GM19468 (cell line): ENCODE measurements around the gene GPR27.

Experiments
- ATAC-seq: cut with Tn5 transposase; IDR thresholded peaks from one replicate; pipeline ENCODE4 v1.9.1; 2021; ENCODE audit warnings: mild to moderate bottlenecking, moderate library complexity, moderate number of reproducible peaks; ENCODE audit not compliant: unreplicated experiment; ENCODE audit errors: extremely low read depth

GPR27 gene

DNA sequence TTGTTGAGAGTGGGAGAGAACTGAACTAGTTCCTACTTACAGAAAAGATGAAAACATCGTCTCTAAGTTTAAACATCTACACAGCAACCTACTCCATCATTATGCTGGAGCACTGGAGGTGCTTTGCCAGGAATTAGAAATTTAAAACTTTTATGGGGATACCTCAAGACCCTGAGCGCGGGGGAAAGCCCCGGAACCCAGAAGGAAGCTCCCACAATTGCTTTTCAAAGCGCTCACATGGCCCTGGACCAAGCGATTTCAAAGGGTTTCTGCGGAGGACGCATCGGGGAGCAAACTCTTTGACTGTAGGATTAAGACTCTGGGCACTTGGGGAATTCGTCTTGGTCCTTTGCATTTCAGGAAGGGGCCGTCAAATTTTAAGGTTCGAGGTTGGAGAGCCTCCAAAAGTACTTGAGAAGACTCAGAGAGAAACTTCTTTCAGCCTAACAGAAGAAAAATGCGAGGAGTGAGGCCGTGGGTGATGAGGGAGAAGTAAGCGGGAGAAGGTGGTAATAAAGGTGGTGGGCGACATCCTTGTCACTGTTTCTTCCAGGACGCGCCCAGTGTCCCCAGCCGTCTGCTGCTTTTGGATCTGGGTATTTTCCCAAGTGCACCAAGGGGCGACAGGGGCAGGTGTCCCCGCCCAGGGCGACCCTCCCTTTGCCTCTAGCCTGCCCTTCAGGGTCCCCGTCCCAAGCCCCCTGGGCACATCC is 30.7 kb downstream of the GPR27 start:
- ATAC-seq = no peak

DNA sequence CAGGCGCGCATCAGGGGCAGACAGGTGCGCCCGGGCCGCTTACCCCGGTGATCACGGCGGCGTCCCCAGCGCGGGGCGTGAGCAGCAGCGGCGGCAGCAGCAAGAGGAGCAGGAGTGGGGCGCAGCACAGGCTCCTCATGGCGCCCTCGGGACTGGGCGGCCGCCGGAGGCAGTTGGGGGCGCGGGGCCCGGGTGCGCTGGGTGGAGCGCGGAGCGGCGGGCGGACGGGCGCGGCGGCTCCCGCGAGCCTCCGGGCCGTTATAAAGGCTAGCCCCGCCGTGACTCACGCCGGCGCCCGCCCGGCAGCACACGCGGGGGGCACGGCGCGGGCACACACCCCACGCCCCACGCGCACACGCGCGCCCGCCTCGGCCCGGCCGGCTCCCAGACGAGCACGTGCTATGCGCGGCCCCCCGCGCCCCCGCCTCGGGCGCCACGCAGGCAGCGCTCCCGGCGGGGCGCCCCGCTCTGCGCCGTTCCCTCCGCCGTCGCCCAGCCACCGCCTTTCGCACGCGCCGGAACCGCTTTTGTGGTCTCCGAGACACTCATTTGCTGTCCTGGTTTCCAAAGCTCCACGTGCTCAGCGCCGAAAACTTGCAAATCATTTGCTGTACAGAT is 31.4 kb downstream of the GPR27 start, which contains the start of gene PROK2:
Gene PROK2 (minus strand): TSS at position 235 of the 618 bp plus-strand sequence. CDS start 96 bp downstream, at position 139.
- ATAC-seq = no peak

DNA sequence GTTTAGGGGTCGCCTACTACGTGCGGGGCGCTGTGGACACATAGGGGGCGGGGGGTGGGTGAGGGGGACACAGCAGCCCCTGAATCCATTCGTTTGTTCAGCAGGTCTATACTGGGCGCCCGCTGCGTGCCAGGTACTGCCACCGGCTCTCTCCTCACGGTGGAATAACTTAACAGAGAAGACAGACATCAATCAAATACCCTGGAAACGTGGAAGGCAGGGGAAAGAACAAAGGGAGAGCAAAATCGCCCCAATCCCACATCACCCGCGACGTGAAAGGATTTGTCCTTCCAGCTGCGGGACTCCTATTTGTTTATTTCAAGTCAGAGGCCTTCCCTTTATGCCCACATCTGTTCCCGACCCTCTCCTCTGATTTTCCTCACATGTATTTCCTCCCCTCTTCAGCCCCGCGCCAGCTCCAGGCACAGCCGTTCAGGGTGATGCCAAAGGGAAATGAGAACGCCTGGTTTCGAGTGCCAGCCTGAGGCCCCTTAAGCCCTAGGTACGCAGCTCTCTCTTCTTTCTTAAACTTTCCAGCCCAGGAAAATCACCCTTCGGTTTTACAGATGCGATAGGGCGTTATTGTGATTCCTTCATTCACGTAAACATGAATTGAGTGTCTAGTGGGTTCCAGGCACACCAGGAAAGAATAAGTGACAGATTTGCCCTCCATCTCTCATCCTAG is 32.0 kb downstream of the GPR27 start:
- no peak for ATAC-seq

DNA sequence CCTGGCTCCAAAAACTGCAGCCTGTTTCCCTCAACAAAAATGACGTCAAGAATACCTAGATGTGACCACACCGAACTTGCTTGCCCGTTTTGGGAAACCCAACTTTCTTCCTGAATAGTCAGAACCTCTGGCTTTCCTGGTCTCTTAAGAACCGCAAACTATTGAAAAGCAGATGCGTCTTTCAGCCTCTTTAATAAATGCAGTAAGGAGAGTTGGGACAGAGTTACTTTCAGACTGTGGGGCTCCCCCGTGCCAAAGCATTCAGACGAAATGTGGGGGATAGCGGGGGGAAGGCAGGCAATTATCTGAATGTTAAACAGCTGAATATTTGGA is 32.5 kb downstream of the GPR27 start:
- no peak for ATAC-seq

- ATAC-seq = no peak
These were observed 32.9 kb downstream of the GPR27 start for GRCh38 chr3:71786551-71786950.

GRCh38 chr3:71787851-71788405 is 34.3 kb downstream of the GPR27 start:
- no peak for ATAC-seq

DNA sequence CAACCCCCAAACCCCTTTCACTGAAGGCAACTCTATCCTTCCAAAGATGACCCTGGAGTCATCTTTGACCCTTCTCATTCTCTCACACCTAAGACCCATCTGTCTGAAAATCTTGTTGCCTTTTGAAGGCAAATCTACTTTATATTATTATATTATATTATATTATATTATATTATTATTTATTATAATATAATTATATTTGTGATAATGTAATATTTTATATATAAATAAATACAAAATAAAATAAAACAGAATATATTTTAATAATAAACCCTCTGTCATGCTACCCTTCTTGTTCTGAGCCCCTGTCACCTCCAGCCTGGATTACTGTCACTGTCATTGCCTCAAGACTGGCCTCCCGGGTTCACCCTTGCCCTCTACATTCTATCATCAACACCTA is 36.3 kb downstream of the GPR27 start:
- no peak for ATAC-seq

- ATAC-seq = no peak
These were observed 38.0 kb downstream of the GPR27 start for GRCh38 chr3:71791634-71792033.

GRCh38 chr3:71796290-71796689 is 42.6 kb downstream of the GPR27 start:
- ATAC-seq = no peak

DNA sequence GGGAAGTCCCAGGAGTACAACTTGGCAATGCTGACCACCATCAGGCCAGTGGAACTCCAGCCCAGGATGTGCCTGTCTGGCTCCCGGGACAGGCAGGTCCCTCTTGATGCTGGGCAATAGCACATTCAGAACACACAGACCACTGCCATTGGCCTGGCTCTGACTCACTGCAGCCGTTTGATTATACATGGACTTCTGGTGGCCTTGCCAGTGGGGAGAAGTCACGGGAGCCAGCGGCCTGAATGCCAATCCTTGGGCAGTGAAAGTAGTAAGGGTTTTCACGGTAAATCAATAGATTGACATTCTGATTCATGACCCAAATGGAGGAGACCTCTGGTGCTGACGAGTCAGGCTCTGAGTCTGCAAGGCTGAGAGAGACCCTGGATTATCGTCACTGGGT is 43.8 kb downstream of the GPR27 start:
- no peak for ATAC-seq

DNA sequence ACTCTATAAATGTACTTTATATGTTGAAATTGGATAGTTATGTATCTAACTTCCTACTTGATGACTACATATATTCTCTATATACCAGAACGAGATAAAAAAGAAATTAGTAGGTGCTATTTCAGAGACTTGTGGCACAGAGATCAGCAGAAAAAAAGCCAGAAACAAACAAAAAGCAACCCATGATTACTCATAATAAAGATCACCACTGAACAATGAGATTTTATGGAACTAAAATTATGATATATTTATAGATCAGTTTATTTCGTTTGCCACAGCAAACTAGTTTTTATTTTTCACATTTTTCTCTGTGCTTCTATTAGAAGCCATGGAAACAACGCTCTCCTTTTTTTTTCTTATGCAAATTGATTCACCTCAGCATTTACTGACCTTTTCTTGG is 46.4 kb downstream of the GPR27 start:
- no peak for ATAC-seq

DNA sequence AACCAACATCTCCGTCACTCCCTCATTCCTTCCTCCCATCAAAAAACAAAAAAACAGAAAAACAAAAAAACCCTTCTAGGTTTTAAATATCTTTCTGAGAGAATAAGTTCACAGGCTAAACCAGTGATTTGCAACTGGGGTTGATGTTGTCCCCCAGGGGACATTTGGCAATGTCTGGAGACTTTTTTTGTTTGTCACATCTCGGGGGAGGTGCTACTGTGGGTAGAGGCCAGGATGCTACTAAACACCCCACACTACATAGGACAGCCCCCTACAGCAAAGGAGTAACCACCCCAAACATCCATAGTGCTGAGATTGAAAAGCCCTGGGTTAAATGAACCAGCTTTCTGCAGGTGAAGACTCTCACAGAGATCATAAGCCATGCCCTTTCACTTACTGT is 48.3 kb downstream of the GPR27 start:
- no peak for ATAC-seq

- ATAC-seq = no peak
These were observed 49.6 kb downstream of the GPR27 start for GRCh38 chr3:71803248-71803647.

DNA sequence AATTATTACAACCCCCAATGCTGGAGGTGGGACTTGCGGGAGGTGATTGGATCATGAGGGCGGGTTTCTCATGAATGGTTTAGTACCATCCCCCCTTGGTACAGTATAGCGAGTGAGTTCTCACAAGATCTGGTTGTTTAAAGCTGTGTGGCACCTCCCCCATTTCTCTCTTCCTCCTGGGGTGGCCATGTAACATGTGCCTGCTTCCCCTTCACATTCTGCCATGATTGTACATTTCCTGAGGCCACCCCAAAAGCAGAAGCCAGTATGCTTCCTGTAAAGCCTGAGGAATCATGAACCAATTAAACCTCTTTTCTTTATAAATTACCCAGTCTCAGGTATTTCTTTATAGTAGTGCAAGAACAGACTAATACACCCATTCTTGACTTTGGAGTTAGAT is 51.5 kb downstream of the GPR27 start:
- no peak for ATAC-seq

DNA sequence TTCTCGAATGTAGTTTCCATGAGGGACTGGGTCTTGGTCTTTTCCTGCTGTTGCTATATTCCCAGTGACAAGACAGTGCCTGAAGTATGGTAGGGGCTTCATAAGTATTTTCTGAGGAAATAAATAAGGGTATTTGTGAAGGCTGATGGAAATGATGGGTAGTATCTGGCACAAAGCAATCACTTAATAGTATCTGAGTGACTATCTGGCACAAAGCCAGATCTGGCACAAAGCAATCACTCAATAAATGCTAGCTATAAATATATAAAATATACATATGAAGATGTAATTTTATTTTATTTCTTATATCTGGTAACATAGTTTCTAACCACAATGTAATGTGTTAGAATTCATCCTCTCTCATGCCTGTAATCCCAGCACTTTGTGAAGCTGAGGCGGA is 52.0 kb downstream of the GPR27 start:
- ATAC-seq = no peak
